Measurements from ENCODE around the gene MRPL4. TPM values are rescaled to one million over a fixed set of nuclear protein-coding genes. Genes with fewer than 3 reads are reported as not detected.
"Not testable (repeated sequence)": the region's sequence is repeated elsewhere in the genome, so short reads cannot be mapped to it uniquely, and the experiment has no call there.

The MRPL4 gene
- polyA plus RNA-seq, 3 donors: 47.5 to 58.3 (median 58.1) TPM

GRCh38 chr19:10258080-10258710 lies 6.2 kb downstream of the MRPL4 start:
- no peak for DNase-seq

- peak; percentile 89 for DNase-seq
These were observed 7.3 kb downstream of the MRPL4 start for GRCh38 chr19:10259162-10259905.

- no peak for DNase-seq
These were observed 8.1 kb downstream of the MRPL4 start for GRCh38 chr19:10260141-10260584.

GRCh38 chr19:10262771-10263170 lies 10.8 kb downstream of the MRPL4 start:
- DNase-seq: no peak

- DNase-seq: no peak
These were observed 14.7 kb downstream of the MRPL4 start for GRCh38 chr19:10266706-10267105.

- DNase-seq: no peak
These were observed 16.1 kb downstream of the MRPL4 start for GRCh38 chr19:10268071-10268470.

GRCh38 chr19:10269333-10270179 lies 17.5 kb downstream of the MRPL4 start:
- DNase-seq: peak; percentile 62

GRCh38 chr19:10270180-10270615 lies 18.2 kb downstream of the MRPL4 start:
- DNase-seq: no peak

- no peak for DNase-seq
These were observed 18.8 kb downstream of the MRPL4 start, which contains the start of gene ICAM1 for GRCh38 chr19:10270616-10271394. Gene ICAM1, plus strand, starts transcription at chr19:10271120. Its CDS starts 40 bp downstream, at chr19:10271160.

- no peak for DNase-seq
These were observed 19.6 kb downstream of the MRPL4 start for GRCh38 chr19:10271543-10272086.

- no peak for DNase-seq
These were observed 22.6 kb downstream of the MRPL4 start for GRCh38 chr19:10274589-10274988.

GRCh38 chr19:10277795-10278589 lies 26.0 kb downstream of the MRPL4 start:
- DNase-seq: no peak

GRCh38 chr19:10278935-10279334 lies 26.9 kb downstream of the MRPL4 start:
- no peak for DNase-seq

- DNase-seq: no peak
These were observed 27.9 kb downstream of the MRPL4 start for GRCh38 chr19:10279737-10280442.

GRCh38 chr19:10282043-10282442 lies 30.0 kb downstream of the MRPL4 start:
- not testable (repeated sequence) for DNase-seq

GRCh38 chr19:10283301-10284064 lies 31.5 kb downstream of the MRPL4 start:
- DNase-seq: no peak

GRCh38 chr19:10284065-10284959 lies 32.3 kb downstream of the MRPL4 start:
- DNase-seq: no peak

- no peak for DNase-seq
These were observed 32.9 kb downstream of the MRPL4 start for GRCh38 chr19:10284960-10285278.

Measured in renal pelvis (tissue), 4 donors.